B cell (primary cell): ENCODE data around the gene CHN1. TPM values are rescaled to one million over a fixed set of nuclear protein-coding genes. Genes with fewer than 3 reads are reported as not detected.

Experiments
- ATAC-seq: fragments of 200-7000 bp; cut with Tn5 transposase; one replicate; pipeline ENCODE4 v1.10.0; 2021; ENCODE audit warnings: low read depth, mild to moderate bottlenecking, moderate number of reproducible peaks, moderate library complexity
- CTCF ChIA-PET: fragments of 350-600 bp; sonication (Branson Sonifier 250); formaldehyde crosslinking; loops from one replicate; lab custom pipeline; 2021; ENCODE audit warnings: antibody characterized with exemption, inconsistent platforms; lab: Charles Lee
- POLR2A ChIA-PET: fragments of 350-600 bp; sonication (Branson Sonifier 250); formaldehyde crosslinking; loops from one replicate; lab custom pipeline; 2021; ENCODE audit warnings: antibody characterized with exemption; lab: Charles Lee
- DNase-seq: peaks from one replicate; pipeline ENCODE4 v3.0.0; 2013
- H2AFZ ChIP-seq: 2 replicates; pipeline ENCODE4 v1.6.1; 2012; ENCODE audit warnings: mild to moderate bottlenecking, low read depth, low read length; ENCODE audit not compliant: insufficient read depth, poor library complexity, severe bottlenecking
- H3K27ac ChIP-seq, 2 donors: 1 replicate in 1 of 2; 2 replicates in 1 of 2; pipeline ENCODE4 v1.5.1; 2012 to 2013; ENCODE audit warnings: low read length in 2 of 2, mild to moderate bottlenecking in 2 of 2, moderate library complexity in 1 of 2
- H3K27me3 ChIP-seq, 4 experiments: fragments of 200-600 bp in 1 of 4; sonication (generic) in 1 of 4; replicated peaks in 1 of 4; 1 replicate in 2 of 4; 2 replicates in 2 of 4; pipeline versions ENCODE4 v1.6.1 to v1.7.0; 2013 to 2016; ENCODE audit warnings: low read length in 3 of 4, mild to moderate bottlenecking in 2 of 4, mixed read lengths in 1 of 4, moderate library complexity in 1 of 4; ENCODE audit not compliant: insufficient read depth in 4 of 4, control insufficient read depth in 3 of 4; ENCODE audit errors: control extremely low read depth in 1 of 4
- H3K36me3 ChIP-seq, 2 experiments: replicated peaks in 1 of 2; 1 replicate in 1 of 2; 2 replicates in 1 of 2; pipeline versions ENCODE4 v1.6.1 to v1.7.1; 2013; ENCODE audit warnings: low read length in 1 of 2; ENCODE audit not compliant: insufficient read depth in 2 of 2, control insufficient read depth in 1 of 2; ENCODE audit errors: control extremely low read depth in 1 of 2, extremely low read depth in 1 of 2
- H3K4me1 ChIP-seq, 2 donors: fragments of 200-600 bp in 1 of 2; sonication (generic) in 1 of 2; 1 replicate in 1 of 2; 2 replicates in 1 of 2; pipeline versions ENCODE4 v1.5.1 to v1.6.1; 2013 to 2017; ENCODE audit warnings: low read length in 2 of 2; ENCODE audit not compliant: control insufficient read depth in 2 of 2, insufficient read depth in 2 of 2
- H3K4me2 ChIP-seq: replicated peaks from 2 replicates; pipeline ENCODE3; 2012; ENCODE audit warnings: mild to moderate bottlenecking, low read depth, low read length; ENCODE audit not compliant: poor library complexity, severe bottlenecking
- H3K4me3 ChIP-seq, 5 experiments: fragments of 200-600 bp in 1 of 5; sonication (generic) in 1 of 5; 1 replicate in 3 of 5; 2 replicates in 2 of 5; pipeline versions ENCODE4 v1.5.1 to v1.7.0; 2011 to 2016; ENCODE audit warnings: low read length in 4 of 5, mild to moderate bottlenecking in 4 of 5, low read depth in 2 of 5, control low read depth in 1 of 5, moderate library complexity in 1 of 5; ENCODE audit not compliant: insufficient read depth in 1 of 5; ENCODE audit errors: control extremely low read depth in 1 of 5, extremely low read depth in 1 of 5
- H3K79me2 ChIP-seq: fragments of 200-600 bp; sonication (generic); one replicate; pipeline ENCODE4 v1.6.0; 2016; ENCODE audit warnings: low read length; ENCODE audit not compliant: control insufficient read depth, insufficient read depth
- H3K9ac ChIP-seq: fragments of 200-600 bp; sonication (generic); 2 replicates; pipeline ENCODE4 v1.6.1; 2017; ENCODE audit warnings: mild to moderate bottlenecking, low read length, moderate library complexity
- H3K9me3 ChIP-seq, 3 donors: one replicate each; pipeline versions ENCODE4 v1.6.1 to v1.7.1; 2013; ENCODE audit warnings: low read length in 2 of 3; ENCODE audit not compliant: control insufficient read depth in 2 of 3, insufficient read depth in 1 of 3; ENCODE audit errors: control extremely low read depth in 1 of 3
- H4K20me1 ChIP-seq: 2 replicates; pipeline ENCODE4 v1.6.0; 2012; ENCODE audit warnings: mild to moderate bottlenecking, low read length; ENCODE audit not compliant: insufficient read depth, control insufficient read depth, poor library complexity, severe bottlenecking
- H3K27ac Mint-ChIP-seq: one replicate; pipeline ENCODE4 v1.8.0; 2021; ENCODE audit warnings: mixed read lengths
- H3K27me3 Mint-ChIP-seq: one replicate; pipeline ENCODE4 v1.8.0; 2021; ENCODE audit warnings: mixed read lengths
- H3K4me1 Mint-ChIP-seq: one replicate; pipeline ENCODE4 v1.8.0; 2021; ENCODE audit warnings: mixed read lengths
- H3K4me3 Mint-ChIP-seq: one replicate; pipeline ENCODE4 v1.8.0; 2021; ENCODE audit warnings: mixed read lengths
- H3K9me3 Mint-ChIP-seq: one replicate; pipeline ENCODE4 v1.8.0; 2022; ENCODE audit warnings: mixed read lengths; ENCODE audit not compliant: insufficient read depth
- CTCF ChIP-seq: fragments of 200-600 bp; IDR thresholded peaks from one replicate; pipeline ENCODE4 v1.8.0; 2022; ENCODE audit warnings: antibody characterized with exemption, mild to moderate bottlenecking
- EZH2 ChIP-seq: IDR thresholded peaks from 2 replicates; pipeline ENCODE4 v1.6.1; 2012; ENCODE audit warnings: borderline replicate concordance, low read depth, mild to moderate bottlenecking, moderate library complexity, low read length; ENCODE audit not compliant: insufficient read depth, poor library complexity, severe bottlenecking
- WGBS: methylation state at CpG from one replicate; pipeline ENCODE4 v1.1.5; 2013; ENCODE audit warnings: missing lambda C conversion rate; ENCODE audit not compliant: insufficient coverage; 5-methylcytosine and 5-hydroxymethylcytosine counted together
- intact Hi-C: fragments of 100-400 bp; cut with micrococcal nuclease; formaldehyde crosslinking; loops from one replicate; pipeline ENCODE4 v1.10.0; 2022
- polyA plus RNA-seq: library from polyadenylated mRNA; depleted of rRNA; stranded (reverse); fragments of >200 nt; gene quantifications from 2 replicates; pipeline ENCODE4 v1.2.3, GENCODE V29; 2012
- total RNA-seq, 2 donors: library from RNA; stranded (reverse); fragments of 120-200 nt in 1 of 2; gene quantifications; 1 replicate in 1 of 2; 2 replicates in 1 of 2; pipeline versions ENCODE4 v1.2.3 to v1.2.4, GENCODE V29; 2013 to 2022

Gene CHN1
- total and polyA plus RNA-seq, 2 donors (not counting 1 experiment from before 2014, with no cell fraction given) = 0.79 to 1.4 TPM

GRCh38 chr2:175049661-175050060 is 44.5 kb upstream of the CHN1 start:
- Histone ChIP-seq H3K4me2 (no peak overlapping the region), H3K79me2 (no peaks in the 10 kb centered on the region), H3K27ac (no peak overlapping the region), H3K36me3 (no peaks in the 10 kb centered on the region), H3K9me3 (no peaks in the 10 kb centered on the region), H3K27me3 (no peaks in the 10 kb centered on the region), H3K4me1 (no peaks in the 10 kb centered on the region), H2AFZ (no peak overlapping the region), H4K20me1 (no peaks in the 10 kb centered on the region), H3K4me3 (no peak overlapping the region), H3K9ac (no peak overlapping the region)
- TF ChIP-seq EZH2 = no peak
- TF ChIP-seq CTCF = no peak
- Mint-ChIP-seq H3K4me1 (peaks cover 10% of the 10 kb centered on the region), H3K27ac (no peak overlapping the region), H3K4me3 (no peak overlapping the region), H3K9me3 (no peaks in the 10 kb centered on the region), H3K27me3 (no peaks in the 10 kb centered on the region)
- ChIA-PET CTCF (interaction anchor here (1.2 to 1.3 kb wide), 2 partner anchors 18 to 351 kb away, joined by 3 read pairs; no protein-coding TSS in a partner anchor), POLR2A (no interaction called here)
- intact Hi-C loops = no loop called here
- ATAC-seq (no peak), DNase-seq (no peak)

- Mint-ChIP-seq H3K27me3 (no peaks in the 10 kb centered on the region), H3K27ac (no peak overlapping the region), H3K9me3 (no peaks in the 10 kb centered on the region), H3K4me1 (peaks cover 20% of the 10 kb centered on the region), H3K4me3 (no peak overlapping the region)
- no peak overlapping the region for H3K4me2 ChIP-seq
- ChIA-PET CTCF (interaction anchor here (1.3 to 1.8 kb wide), 2 partner anchors 10 to 16 kb away, joined by 3 to 5 read pairs; no protein-coding TSS in a partner anchor), POLR2A (no interaction called here)
- H3K27me3 ChIP-seq = no peaks in the 10 kb centered on the region
- peak overlapping the region in 1 of 2 donors; percentile 42 for H3K27ac ChIP-seq
- H3K36me3 ChIP-seq = no peaks in the 10 kb centered on the region
- no peak for TF ChIP-seq EZH2
- no peak for TF ChIP-seq CTCF
- no peak overlapping the region for H3K4me3 ChIP-seq
- H3K9me3 ChIP-seq = no peaks in the 10 kb centered on the region
- no CpG with 5 or more reads among the region's 2 CpGs for WGBS
- no peaks in the 10 kb centered on the region for H3K79me2 ChIP-seq
- ATAC-seq = no peak
- no peaks in the 10 kb centered on the region for H4K20me1 ChIP-seq
- H2AFZ ChIP-seq = no peak overlapping the region
- H3K4me1 ChIP-seq = no peaks in the 10 kb centered on the region
- intact Hi-C loops = no loop called here
- no peak for DNase-seq
- no peak overlapping the region for H3K9ac ChIP-seq
Observed at GRCh38 chr2:175048275-175048674, 43.1 kb upstream of the CHN1 start.
